Measurements from ENCODE around the gene FSIP1. TPM values are rescaled to one million over a fixed set of nuclear protein-coding genes. Genes with fewer than 3 reads are reported as not detected.
A peak's percentile ranks its signal among the peaks of the same experiment; 100 is the strongest.

The FSIP1 gene
- total RNA-seq, 3 donors from 2014 or later = 4.1 to 12.1 (median 5.1) TPM

DNA sequence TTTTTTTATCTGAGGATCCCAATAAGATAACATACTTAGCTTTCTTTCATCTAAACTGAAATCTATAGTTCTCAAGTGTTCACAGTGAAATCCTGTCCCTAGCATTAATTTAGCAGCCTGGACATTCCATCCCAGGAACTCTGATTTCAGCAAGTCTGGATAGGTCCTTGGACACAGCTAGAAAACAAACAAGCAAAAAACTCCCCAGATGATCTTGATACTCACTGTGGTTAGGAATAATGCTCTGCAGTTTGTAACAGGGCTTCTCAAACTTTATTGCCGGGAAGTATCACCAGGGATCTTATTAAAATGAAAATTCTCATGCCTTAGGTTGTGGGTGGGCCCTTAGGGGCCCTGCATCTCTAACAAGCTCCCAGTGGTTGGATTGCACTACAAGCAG lies 177.5 kb downstream of the FSIP1 start:
- no peaks in the 10 kb centered on the region for H3K36me3 ChIP-seq (ENCODE audit: low read depth)
- TF ChIP-seq, protein P1, sequence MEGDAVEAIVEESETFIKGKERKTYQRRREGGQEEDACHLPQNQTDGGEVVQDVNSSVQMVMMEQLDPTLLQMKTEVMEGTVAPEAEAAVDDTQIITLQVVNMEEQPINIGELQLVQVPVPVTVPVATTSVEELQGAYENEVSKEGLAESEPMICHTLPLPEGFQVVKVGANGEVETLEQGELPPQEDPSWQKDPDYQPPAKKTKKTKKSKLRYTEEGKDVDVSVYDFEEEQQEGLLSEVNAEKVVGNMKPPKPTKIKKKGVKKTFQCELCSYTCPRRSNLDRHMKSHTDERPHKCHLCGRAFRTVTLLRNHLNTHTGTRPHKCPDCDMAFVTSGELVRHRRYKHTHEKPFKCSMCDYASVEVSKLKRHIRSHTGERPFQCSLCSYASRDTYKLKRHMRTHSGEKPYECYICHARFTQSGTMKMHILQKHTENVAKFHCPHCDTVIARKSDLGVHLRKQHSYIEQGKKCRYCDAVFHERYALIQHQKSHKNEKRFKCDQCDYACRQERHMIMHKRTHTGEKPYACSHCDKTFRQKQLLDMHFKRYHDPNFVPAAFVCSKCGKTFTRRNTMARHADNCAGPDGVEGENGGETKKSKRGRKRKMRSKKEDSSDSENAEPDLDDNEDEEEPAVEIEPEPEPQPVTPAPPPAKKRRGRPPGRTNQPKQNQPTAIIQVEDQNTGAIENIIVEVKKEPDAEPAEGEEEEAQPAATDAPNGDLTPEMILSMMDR (IDR thresholded peaks at IDR 0.05) = no peak
- intact Hi-C loops (cut with DNase I, micrococcal nuclease) = no loop called here
- H3K9me3 ChIP-seq = peaks cover under 1% of the 10 kb centered on the region
- H3K4me3 ChIP-seq = no peak overlapping the region
- ATAC-seq (no peak), DNase-seq (no peak)
- no peaks in the 10 kb centered on the region for H3K4me1 ChIP-seq (ENCODE audit: low read depth)

DNA sequence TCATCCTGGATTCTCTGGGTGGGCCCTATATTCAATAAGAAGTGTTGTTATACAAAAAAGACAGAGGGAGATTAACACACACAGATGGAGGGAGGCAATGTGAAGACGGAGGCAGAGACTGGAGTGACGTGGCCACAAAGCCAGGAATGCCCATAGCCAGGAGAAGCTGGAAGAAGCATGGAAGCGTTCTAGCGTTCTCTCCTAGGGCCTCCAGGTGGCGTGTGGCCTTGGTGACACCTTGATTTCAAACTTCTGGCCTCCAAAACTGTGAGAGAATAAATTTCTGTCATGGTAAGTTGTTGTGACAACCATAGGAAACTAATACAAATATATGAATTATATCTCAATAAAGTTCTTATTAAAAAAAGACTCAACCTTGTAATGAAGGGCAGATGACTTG lies 180.5 kb downstream of the FSIP1 start:
- DNase-seq (no peak), ATAC-seq (no peak)
- TF ChIP-seq, protein P1 (IDR thresholded peaks at IDR 0.05) = no peak
- Histone ChIP-seq H3K36me3 (ENCODE audit: low read depth) (no peaks in the 10 kb centered on the region), H3K4me1 (ENCODE audit: low read depth) (peaks cover 20% of the 10 kb centered on the region), H3K4me3 (no peak overlapping the region), H3K9me3 (no peaks in the 10 kb centered on the region)
- intact Hi-C loops (cut with DNase I, micrococcal nuclease) = no loop called here

DNA sequence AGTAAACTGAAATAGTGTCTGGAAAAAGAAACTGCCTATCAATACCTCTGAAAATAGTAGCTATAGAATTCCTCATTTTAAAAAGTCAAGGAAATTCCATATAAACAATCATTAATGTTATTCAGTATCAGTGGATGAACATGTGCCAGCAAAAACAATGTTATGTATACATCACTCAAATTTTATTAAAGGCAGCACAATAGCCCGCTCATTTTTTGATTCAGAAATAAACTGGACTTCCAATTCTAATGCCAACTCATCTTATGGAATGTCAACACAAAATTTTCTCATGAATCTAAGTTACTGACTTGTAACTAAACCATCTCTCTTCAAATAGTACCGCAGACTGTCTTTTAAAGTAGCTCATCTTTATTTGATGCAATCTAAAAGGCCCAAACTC lies 182.8 kb downstream of the FSIP1 start:
- H3K4me1 ChIP-seq (ENCODE audit: low read depth) = peaks cover 41% of the 10 kb centered on the region
- TF ChIP-seq, protein P1 (IDR thresholded peaks at IDR 0.05) = no peak
- no peaks in the 10 kb centered on the region for H3K36me3 ChIP-seq (ENCODE audit: low read depth)
- H3K4me3 ChIP-seq = no peak overlapping the region
- DNase-seq (no peak), ATAC-seq (no peak)
- no peaks in the 10 kb centered on the region for H3K9me3 ChIP-seq
- intact Hi-C loops (cut with DNase I, micrococcal nuclease) = loop anchor here in 1 of 2 donors (10.0 kb wide), 1 partner anchor 85 kb away; no protein-coding TSS in a partner anchor

DNA sequence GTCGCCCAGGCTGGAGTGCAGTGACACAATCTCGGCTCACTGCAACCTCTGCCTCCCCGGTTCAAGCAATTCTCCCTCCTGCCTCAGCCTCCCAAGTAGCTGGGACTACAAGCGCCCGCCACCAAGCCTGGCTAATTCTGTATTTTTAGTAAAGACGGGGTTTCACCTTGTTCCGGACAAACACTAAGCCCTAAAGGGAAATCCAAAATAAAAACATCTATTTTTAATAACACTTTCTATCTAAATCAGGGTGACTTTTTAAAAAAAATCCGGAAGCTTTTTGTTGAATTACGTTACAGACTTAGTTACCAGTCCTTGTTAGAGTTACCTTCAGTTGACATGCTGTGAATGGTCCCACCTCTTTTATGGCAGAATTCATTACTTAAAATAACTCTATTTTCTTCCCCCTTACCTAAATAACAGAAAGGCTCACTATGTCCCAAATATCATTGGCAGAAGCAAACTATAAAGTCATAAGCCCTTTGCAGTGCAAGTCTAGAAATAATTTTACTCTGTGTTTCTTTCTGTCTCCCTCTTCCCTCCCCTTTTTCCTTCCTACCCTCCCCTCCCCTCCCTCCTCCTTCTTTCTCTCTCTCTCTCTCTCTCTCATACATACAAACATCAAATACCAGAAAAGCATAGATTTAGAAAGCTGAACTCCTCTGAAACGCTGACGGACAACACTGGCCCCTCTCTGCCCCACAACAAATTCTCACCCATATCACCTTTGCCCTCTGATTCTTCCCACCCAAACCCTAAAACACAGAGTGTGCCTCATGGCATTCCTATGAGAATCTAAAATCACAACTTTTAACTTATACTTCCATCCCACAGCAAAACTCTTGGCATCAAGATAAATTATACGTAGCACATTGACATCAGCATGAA lies 183.4 kb downstream of the FSIP1 start:
- Histone ChIP-seq H3K9me3 (no peaks in the 10 kb centered on the region), H3K4me1 (ENCODE audit: low read depth) (peaks cover 47% of the 10 kb centered on the region), H3K4me3 (no peak overlapping the region), H3K36me3 (ENCODE audit: low read depth) (no peaks in the 10 kb centered on the region)
- ATAC-seq (peak; percentile 1), DNase-seq (no peak)
- intact Hi-C loops (cut with DNase I, micrococcal nuclease) = loop anchor here in 1 of 2 donors (10.0 kb wide), 1 partner anchor 86 kb away; no protein-coding TSS in a partner anchor
- TF ChIP-seq, protein P1 (IDR thresholded peaks at IDR 0.05) = no peak

DNA sequence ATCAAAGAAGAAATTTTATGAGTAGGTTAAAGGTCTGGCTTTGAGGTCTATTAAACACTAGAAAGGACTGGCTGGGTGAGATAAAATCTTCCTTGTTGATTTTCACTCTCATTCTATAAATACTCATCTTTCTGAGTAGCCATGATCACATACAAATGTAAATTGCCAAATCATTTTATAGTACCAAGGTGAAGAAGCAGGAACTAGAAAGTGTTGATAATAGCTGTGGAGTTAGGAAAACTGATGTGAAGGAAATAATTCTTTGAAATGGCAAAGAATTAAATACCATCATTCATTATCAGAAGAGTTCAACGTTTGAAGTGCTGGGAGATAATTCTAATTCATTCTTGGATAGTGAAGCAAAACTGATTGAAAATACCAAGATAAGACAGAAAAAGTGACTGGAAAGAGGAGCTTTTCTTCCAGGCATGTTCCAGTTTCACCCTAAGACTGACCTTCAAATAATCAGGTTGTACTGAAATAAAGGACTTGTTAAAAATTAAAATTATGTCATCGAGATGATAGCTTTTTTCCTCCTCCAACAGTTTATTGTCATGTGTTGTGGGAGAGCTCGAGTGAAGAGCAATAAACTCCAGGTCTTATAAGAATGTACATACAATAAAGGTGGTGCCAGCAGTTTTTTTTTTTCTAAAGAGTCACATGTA lies 184.3 kb downstream of the FSIP1 start:
- Histone ChIP-seq H3K36me3 (ENCODE audit: low read depth) (no peaks in the 10 kb centered on the region), H3K9me3 (no peaks in the 10 kb centered on the region), H3K4me3 (no peak overlapping the region), H3K4me1 (ENCODE audit: low read depth) (peaks cover 49% of the 10 kb centered on the region)
- ATAC-seq = peak; percentile 77
- no peak for DNase-seq
- intact Hi-C loops (cut with DNase I, micrococcal nuclease) = loop anchor here in 1 of 2 donors (10.0 kb wide), 1 partner anchor 86 kb away; no protein-coding TSS in a partner anchor
- TF ChIP-seq, protein P1 (IDR thresholded peaks at IDR 0.05) = no peak

All from mucosa of descending colon (tissue), 3 donors.